Measurements from ENCODE around the gene ITGA7.

- no peak for TF ChIP-seq CTCF (conservative IDR thresholded peaks at IDR 0.05; ENCODE audit: low read depth, low read length)
- no peak for TF ChIP-seq EZH2 (IDR thresholded peaks at IDR 0.05; ENCODE audit: borderline replicate concordance, low read depth, low read length, poor library complexity, severe bottlenecking)
Observed at GRCh38 chr12:55720071-55720564, 12.4 kb upstream of the ITGA7 start, which contains the start of gene RDH5.
